GM18867 (cell line): ENCODE data around the gene KRTAP10-5.
"Not testable (repeated sequence)": the region's sequence is repeated elsewhere in the genome, so short reads cannot be mapped to it uniquely, and the experiment has no call there.

Experiments
- ATAC-seq: cut with Tn5 transposase; IDR thresholded peaks from one replicate; pipeline ENCODE4 v1.9.1; 2021; ENCODE audit warnings: mild to moderate bottlenecking, moderate library complexity; ENCODE audit not compliant: unreplicated experiment

Gene KRTAP10-5

DNA sequence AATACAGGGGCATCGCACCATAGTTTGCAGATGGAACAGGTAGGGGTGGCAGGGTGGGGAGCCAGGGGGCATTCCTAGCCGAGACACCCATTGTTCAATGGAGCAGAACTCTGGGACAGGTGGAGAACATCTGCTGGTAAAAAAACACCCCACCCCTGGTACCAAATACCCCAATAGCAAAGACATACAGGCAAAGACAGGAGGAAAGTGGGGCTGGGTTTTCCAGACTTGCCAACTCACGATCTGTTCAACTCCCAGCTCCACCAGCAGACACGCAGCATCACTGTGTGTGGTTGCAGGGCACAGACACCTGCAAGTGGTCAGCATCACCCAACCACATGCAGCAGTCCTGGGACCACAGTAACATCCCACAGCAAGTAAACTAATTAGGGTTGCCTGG, 31.1 kb upstream of the KRTAP10-5 start:
- ATAC-seq: no peak

DNA sequence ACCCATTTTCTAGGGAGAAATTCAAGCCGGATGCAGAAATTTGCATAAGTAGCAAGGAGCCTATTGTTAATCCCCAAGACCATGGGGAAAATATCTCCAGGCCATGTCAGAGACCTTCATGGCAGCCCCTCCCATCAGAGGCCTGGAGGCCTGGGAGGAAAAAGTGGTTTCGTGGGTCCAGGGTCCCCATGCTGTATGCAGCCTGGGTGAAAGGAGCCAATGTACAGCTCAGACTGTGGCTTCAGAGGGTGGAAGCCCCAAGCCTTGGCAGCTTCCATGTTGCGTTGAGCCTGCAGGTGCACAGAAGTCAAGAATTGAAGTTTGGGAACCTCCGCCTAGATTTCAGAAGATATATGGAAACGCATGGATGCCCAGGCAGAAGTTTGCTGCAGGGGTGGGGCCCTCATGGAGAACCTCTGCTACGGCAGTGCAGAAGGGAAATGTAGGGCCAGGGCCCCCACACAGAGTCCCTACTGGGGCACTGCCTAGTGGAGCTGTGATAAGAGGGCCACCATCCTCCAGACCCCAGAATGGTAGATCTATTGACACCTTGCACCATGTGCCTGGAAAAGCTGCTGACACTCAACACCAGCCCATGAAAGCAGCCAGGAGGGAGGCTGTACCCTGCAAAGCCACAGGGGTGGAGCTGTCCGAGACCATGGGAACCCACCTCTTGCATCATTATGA, 29.9 kb upstream of the KRTAP10-5 start:
- not testable (repeated sequence) for ATAC-seq

DNA sequence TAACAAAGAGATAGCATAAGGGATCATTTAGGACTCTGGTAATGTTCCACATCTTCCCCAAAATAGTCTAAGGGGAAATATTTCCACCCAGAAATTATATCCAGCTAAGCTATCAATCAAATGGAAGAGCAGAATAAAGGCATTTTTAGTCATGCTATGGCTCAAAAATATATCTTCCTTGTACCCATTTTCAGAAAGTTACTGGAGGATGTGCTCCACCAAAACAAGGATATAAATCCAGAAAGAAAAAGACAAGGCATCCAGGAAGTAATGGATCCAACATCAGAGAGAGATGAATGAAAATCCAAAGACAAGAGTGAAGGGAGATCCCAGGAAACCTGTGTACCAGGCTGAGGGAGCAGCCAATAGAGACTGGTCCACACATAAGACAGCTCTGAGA, 28.8 kb upstream of the KRTAP10-5 start:
- no peak for ATAC-seq

DNA sequence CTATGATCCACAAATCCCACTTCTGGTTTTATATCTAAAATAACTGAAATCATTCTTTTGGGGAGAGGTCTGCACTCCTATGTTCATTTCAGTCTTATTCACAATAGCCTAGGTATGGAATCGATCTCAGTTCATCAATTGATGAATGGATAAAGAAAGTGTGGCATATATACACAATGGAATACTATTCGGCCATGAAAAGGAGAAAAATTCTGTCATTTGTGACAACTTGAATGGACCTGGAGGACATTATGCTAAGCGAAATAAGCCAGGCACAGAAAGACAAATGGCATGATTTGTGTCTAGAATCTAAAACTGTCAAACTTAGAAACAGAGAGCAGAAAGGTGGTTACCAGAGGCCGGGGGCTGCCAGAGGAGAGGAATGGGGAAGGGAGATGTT, 26.1 kb upstream of the KRTAP10-5 start:
- no peak for ATAC-seq

DNA sequence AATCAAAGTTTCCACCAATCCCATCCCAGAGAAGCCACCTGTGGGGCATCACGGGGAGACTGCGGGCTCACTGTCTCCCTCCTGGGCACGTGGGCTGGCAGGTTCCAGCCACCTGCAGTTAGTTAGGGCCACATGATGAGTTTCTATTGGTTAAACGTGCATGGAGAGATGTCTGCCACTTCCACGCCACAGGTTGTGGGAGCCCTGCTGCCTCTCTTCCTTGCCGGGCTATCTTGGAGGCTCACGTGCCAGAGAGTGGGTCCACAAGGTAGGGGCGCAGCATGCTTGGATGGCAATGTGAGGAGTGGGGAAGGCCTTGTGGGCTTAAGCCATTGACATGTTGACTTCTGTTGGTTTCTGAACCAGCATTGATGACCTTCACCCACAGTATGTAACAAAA, 23.5 kb upstream of the KRTAP10-5 start:
- ATAC-seq: no peak

DNA sequence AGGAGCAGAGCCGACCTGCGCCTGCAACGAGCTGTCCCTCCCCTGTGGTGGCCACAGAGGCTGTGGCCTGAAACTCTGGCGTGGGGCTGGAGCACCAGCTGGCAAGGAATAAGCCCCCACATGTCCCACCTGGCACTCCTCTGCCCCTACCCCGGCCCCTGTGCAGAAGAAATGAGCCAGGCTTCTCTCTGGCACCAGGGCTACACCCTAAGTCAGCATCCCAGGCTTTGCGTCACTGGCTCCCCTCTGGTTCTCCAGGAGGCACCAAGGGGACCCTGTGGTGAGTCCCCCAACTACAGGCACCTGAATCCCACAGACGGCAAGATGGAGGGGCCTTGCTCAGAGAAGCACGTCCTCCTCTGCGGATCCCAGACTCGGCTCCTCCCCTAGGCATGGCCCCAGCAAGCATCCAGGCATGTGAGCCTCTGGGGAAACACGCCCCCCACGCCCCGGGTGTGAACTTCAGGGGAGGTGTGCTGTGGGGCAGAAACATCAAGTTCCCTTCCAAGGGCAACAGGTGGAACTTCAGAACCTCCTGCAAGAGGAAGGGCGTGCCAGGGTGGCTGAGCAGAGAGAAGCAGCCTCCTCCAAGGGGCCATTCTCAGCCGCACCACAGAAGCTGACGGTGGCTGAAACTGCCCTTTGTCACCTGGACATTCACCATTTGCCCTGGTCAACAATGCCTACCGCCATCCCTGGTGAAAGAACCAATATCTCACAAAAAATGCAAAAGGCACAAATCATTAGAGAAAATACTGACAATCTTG, 22.9 kb upstream of the KRTAP10-5 start:
- ATAC-seq: no peak

DNA sequence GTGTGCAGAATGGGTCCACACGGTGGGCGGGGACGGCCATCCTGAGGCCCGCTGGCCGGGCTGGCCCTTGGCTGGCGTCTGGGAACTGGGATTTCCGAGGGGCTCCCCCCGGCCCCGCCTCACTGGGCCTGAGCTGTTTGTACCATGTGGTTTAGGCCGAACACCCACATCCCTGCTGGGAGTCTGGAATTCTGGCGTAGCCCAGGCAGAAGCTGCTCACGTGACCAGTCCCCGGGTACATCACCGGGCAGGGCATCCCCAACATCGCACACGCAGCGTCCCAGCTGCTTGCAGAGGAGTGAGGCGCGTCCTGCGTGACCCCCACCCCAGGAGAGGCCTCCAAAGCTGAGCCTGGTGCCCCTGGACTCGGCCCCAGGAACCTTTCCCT, 22.1 kb upstream of the KRTAP10-5 start:
- no peak for ATAC-seq

DNA sequence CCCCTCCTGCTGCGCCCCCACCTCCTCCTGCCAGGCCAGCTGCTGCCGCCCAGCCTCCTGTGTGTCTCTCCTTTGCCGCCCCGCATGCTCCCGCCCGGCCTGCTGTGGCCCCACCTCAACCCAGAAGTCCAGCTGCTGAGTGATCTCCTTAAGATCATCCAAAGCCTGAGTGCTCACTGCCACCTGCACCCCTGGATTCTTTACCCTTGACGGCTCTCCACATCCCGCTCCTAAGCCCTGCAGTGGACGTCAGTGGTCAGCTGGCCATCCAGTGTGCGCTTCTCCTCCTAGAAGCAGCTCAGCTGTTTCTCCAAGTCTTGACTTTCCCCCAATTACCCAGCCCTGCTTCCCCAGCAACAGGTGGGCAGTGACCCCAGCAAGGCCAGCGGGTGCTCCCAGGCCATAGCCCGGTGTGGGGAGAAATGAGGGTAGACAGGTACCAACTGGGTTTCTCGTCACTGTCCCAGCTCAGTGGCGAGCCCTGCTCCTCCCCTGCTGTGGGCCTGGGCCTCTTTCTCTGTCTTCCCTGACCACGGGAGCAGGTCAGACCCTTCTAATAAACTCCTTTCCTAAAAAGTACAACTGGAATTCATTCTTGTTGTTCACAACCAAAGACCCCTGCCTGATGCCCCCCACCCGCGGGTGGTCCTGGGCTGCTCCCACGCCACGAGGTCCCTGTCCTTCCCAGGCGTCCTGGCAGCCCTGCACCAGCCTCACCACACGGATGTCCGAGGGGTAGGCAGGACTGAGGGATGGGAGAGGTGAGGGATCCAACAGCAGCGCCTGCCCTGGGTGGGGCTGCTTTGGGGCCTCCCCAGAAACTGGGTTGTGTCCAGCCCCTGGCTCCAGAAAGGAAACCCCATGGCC, 21.4 kb upstream of the KRTAP10-5 start:
- no peak for ATAC-seq

DNA sequence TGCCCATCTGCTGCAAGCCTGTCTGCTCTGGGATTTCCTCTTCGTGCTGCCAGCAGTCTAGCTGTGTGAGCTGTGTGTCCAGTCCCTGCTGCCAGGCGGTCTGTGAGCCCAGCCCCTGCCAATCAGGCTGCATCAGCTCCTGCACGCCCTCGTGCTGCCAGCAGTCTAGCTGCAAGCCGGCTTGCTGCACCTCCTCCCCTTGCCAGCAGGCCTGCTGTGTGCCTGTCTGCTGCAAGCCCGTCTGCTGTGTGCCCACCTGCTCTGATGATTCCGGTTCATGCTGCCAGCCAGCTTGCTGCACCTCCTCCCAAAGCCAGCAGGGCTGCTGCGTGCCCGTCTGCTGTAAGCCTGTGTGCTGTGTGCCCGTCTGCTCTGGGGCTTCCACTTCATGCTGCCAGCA, 20.7 kb upstream of the KRTAP10-5 start:
- not testable (repeated sequence) for ATAC-seq

DNA sequence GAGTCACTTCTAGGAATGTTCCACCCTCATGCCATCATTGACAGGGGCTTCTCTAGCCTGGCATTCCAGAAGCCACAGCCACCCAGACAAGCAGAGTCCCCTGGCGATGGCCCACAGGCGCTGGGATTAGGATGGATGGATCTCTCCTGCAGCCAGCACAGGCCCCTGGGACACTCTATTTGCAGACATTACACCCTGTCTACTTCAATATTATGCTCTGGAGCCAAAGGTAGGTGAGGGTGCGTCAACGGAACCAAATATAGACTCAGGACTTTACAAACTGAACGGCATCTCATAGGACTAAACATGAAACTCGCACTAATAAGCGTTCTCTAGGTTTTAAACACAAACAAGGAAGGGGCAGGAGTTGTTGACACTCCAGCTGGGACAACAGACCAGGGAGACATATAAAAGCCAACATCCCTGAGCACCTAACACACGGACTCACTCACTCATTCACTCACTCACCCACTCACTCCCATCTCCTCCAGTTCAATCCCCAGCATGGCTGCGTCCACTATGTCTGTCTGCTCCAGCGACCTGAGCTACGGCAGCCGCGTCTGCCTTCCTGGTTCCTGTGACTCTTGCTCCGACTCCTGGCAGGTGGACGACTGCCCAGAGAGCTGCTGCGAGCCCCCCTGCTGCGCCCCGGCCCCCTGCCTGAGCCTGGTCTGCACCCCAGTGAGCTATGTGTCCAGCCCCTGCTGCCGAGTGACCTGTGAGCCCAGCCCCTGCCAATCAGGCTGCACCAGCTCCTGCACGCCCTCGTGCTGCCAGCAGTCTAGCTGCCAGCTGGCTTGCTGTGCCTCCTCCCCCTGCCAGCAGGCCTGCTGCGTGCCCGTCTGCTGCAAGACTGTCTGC, 19.9 kb upstream of the KRTAP10-5 start, which contains the start of gene KRTAP10-7:
Gene KRTAP10-7, plus strand, starts transcription at position 480 of the 861 bp plus-strand sequence. Its CDS starts 25 bp downstream, at position 505.
- ATAC-seq: not testable (repeated sequence)

DNA sequence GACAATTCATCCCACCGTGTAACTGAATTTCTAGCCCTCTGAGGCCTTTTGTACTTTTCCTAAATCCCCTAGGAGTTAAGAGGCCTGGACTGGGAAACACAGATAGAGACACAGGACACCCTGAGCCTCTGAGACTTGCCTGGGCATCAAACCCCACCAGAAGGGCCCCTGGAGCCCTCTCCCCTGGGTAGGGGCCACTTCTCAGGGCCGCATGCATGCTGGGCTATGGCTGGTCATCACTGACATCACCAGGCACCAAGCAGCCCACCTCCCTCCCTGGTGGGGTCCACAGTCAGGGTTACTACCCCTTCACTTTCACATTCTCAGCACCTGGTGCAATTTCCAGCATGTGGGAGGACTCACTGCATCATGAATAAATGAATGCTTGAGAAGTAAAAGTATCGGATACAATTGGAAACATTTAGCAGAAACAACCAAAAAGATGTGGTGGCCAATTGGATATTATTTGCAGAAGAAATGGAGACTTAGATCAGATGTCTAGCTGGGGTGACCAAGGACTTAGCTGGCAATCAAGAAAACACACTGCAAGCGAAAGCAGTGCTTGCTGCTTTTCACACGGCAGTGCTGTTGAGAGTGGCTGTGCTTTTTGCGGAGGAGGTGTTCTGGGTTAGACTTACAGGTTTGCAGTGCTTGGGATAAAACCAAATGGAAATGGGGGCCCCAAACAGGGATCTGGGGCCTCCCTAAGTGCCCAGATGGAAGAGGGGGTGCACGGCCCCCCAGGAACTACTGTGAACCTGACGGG, 19.0 kb upstream of the KRTAP10-5 start:
- no peak for ATAC-seq

DNA sequence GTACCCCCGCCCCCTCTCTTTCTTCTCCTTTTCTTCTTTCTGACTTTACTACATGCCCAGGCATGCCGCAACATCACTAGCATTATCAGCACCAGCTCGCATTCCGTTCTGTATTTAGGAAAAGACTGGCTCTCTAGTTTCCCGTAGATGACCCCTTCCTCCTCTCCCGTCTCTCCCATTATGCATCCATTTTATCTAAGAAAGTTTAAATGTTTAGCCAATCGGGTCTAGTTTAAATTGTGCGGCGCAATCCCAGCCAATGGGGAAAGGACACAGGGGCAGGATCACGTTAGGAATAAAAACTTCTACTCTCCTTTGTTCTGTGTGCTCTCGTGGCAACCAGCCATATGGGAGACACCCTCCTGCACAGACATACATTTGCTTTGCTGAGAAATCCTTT, 17.7 kb upstream of the KRTAP10-5 start:
- no peak for ATAC-seq

DNA sequence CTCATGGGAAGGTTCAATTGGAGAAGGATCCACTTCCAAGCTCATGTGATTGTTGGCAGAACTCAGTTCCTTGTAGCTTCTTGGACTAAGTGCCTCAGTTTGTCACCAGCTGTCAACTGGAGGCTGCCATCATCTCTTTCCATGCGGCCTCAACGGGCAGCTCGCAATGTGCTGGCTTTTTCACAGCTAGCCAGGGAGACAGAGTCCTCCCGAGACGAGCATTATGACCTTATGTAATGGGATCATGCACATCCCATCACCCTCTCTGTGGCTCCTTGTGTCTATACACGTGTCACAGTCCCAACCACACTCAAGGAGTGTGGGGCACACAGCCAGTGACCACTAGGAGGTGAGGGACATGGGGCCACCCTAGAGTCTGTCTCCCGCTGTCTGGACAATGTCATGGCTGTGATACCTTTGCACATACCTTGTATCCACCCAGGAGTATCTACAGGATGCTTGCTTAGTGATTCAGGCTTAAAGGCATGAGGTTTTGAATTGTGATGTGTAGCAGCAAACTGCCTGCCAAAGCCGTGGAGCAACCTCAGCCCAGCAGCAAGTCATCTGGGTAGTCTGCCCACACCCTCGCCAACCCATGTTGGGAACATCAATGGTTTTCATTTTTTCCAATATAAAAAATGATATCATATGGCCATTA, 15.8 kb upstream of the KRTAP10-5 start:
- no peak for ATAC-seq

DNA sequence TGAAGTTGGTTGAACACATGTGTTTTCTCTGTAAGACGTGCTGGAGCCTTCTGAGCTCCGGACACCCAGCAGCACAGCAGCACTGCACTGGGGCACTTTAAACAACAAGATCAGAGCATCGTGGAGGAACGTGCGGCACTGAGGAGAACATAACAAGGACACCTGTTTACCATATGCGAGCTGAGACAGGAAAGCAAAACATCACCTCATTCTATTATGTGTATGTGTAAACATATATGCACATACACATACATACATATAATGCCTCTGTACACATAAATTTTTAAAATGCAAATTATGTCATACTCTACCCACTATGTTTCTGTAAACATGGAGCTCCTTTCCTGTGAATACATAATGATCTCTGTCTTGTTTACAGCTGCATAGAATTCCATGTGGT, 15.1 kb upstream of the KRTAP10-5 start:
- no peak for ATAC-seq

DNA sequence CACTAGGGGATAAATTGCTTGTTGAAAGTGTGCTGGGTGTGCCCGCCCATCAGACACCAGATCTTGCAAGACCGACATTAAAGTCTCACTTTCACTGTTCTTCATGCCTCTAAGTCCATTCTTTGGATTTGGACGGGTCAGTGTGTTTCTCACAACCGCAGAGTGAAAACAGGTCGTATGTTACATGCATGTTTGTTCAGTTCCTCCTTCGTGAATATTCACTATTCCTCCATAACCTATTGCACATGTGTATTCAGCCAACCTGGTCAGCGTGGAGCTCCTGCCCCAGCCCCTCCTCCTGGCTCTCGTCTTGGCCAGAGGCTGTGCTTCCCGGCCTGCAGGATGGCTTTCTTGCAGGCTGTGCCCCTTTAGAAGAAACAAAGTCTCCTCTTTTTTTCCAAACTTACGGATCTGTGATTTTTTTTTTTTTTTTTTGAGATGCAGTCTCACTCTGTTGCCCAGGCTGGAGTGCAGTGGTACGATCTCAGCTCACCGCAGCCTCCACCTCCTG, 14.1 kb upstream of the KRTAP10-5 start:
- no peak for ATAC-seq

DNA sequence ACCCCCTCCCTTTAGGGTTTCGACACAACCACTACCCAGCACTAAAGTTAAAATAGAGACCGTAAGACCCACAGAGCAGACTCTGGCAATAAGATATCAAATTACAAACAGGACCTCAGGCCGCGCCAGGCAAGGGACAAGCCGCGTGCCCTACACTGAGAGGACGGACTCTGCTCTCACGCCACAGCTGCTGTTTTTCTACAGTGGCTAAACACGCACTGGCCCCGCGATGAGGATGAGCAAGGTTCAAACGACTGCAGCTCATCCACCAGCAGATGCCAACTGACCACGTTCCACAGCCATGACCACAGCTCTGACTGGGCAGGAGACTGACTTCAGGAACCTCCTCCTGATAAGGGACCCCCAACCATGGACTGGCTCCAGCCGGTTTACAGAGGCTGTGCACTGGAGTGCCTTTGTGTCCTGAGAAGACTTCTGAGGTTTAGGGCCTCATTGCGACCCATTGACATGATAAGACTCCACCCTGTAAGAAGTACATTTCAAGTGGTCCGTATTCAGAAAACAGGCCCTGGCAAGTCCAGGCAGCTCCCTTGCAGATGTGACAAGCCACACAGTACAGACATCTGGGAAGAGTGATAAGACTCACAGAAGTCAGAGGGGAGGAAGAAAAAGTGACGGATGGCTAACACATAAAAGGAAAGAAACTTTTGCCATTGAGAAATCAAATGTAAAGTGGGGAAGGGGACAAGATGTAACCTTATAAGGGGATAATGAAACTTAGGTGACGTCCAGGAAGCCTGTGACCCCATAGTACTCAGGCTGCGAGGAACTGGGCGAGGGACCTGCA, 13.4 kb upstream of the KRTAP10-5 start:
- no peak for ATAC-seq

DNA sequence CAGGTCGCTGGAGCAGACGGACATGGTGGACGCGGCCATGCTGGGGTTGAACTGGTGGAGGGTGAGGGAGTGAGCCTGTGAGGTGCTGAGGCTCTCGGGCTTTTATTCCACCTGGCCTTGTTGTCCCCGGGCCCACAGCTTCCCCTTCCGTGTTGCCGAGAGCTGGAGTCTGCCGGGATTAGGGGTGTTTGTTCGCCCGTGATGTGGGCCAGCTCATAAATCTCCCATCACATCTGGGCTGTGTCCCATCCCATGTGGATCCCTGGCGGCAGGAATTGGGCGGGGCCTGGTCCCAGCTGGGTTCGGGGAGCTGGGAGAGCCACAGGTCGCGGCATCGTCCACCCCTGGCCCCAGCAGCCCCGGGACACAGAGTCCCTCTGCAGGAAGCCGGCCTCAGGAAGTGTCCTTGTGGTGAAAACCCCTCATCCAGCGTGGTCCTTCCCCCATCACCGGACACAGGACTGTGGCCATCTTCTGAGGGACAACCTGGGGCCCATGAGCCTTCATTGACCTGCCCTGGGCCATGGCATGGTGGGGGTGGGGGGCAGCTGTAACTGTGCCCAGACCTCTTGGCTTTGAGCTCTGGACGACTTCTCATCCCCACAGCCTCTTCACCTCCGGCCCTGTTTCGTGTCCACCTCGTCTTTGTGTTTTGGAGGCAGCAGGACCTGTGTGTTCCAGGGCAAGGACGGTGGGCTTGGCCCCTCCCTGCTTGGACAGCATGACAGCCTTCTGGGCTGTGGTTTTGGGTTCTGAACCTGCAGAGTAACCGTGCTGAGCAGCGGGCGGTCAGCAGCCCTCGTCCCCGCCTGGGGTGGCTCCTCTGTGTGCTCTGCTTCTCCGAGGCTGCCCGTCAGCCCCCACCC, 12.3 kb upstream of the KRTAP10-5 start, which contains the start of gene KRTAP10-6:
Gene KRTAP10-6, minus strand, starts transcription at position 60 of the 866 bp plus-strand sequence. Its CDS starts 21 bp downstream, at position 39.
- ATAC-seq: no peak
